SK-N-SH treated with all-trans-retinoic acid at 6 μM for 48 hours (cell line): ENCODE measurements around the gene HPS4.

Experiments
- ARNTL ChIP-seq: fragments of 450-650 bp; formaldehyde crosslinking; IDR thresholded peaks from 2 replicates; pipeline ENCODE4 v1.5.0; 2020; ENCODE audit warnings: low read depth, mild to moderate bottlenecking, moderate library complexity, borderline replicate concordance
- OSR1 ChIP-seq: fragments of 250-450 bp; sonication (Bioruptor Pico); IDR thresholded peaks from 2 replicates; pipeline ENCODE4 v1.8.0; 2022; ENCODE audit warnings: moderate library complexity, mild to moderate bottlenecking, inconsistent platforms
- PATZ1 ChIP-seq: fragments of 250-450 bp; sonication (Bioruptor Pico); IDR thresholded peaks from 2 replicates; pipeline ENCODE4 v1.8.0; 2020; ENCODE audit warnings: mild to moderate bottlenecking, moderate library complexity, borderline replicate concordance
- ZNF565 ChIP-seq: fragments of 450-650 bp; formaldehyde crosslinking; conservative IDR thresholded peaks from 2 replicates; pipeline ENCODE4 v1.5.0; 2020; ENCODE audit warnings: low read depth, mild to moderate bottlenecking, moderate library complexity
- TF ChIP-seq, protein P1 (sequence below): fragments of 250-450 bp; sonication (Bioruptor Pico); IDR thresholded peaks from 2 replicates; pipeline ENCODE4 v1.5.1; 2021; ENCODE audit warnings: mild to moderate bottlenecking, moderate library complexity

GRCh38 chr22:26502688-26503561 lies 19.3 kb upstream of the HPS4 start:
- TF ChIP-seq, protein P1, sequence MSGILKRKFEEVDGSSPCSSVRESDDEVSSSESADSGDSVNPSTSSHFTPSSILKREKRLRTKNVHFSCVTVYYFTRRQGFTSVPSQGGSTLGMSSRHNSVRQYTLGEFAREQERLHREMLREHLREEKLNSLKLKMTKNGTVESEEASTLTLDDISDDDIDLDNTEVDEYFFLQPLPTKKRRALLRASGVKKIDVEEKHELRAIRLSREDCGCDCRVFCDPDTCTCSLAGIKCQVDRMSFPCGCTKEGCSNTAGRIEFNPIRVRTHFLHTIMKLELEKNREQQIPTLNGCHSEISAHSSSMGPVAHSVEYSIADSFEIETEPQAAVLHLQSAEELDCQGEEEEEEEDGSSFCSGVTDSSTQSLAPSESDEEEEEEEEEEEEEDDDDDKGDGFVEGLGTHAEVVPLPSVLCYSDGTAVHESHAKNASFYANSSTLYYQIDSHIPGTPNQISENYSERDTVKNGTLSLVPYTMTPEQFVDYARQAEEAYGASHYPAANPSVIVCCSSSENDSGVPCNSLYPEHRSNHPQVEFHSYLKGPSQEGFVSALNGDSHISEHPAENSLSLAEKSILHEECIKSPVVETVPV (CRISPR knock-in tag), result no peak
- no peak for TF ChIP-seq ZNF565 (CRISPR knock-in tag)
- no peak for TF ChIP-seq PATZ1 (CRISPR knock-in tag)
- no peak for TF ChIP-seq OSR1 (CRISPR knock-in tag)
- no peak for TF ChIP-seq ARNTL
